Gastroesophageal sphincter (tissue), 4 donors: Measurements from ENCODE around the gene WDR45B. TPM values are rescaled to one million over a fixed set of nuclear protein-coding genes. Genes with fewer than 3 reads are reported as not detected.

Experiments
- ATAC-seq: fragments of 150-250 bp; one replicate; pipeline ENCODE4 v1.9.1; 2016; ENCODE audit warnings: mild to moderate bottlenecking, moderate library complexity
- H3K27ac ChIP-seq, 4 donors: fragments of 200-600 bp; sonication (generic) in 3 of 4; 1 replicate in 3 of 4; 2 replicates in 1 of 4; pipeline ENCODE4 v1.5.1; 2016 to 2019
- H3K27me3 ChIP-seq: fragments of 200-600 bp; sonication (generic); one replicate; pipeline ENCODE4 v1.5.1; 2019
- H3K36me3 ChIP-seq, 2 donors: fragments of 200-600 bp; sonication (generic); one replicate each; pipeline ENCODE4 v1.5.1; 2019; ENCODE audit warnings: control low read depth in 1 of 2
- H3K4me1 ChIP-seq, 3 donors: fragments of 200-600 bp; sonication (generic); 1 replicate in 2 of 3; 2 replicates in 1 of 3; pipeline ENCODE4 v1.5.1; 2016 to 2019; ENCODE audit warnings: control low read depth in 2 of 3
- H3K4me3 ChIP-seq, 2 donors: fragments of 200-600 bp; sonication (generic); one replicate each; pipeline ENCODE4 v1.5.1; 2019; ENCODE audit warnings: mild to moderate bottlenecking in 1 of 2, moderate library complexity in 1 of 2
- H3K9me3 ChIP-seq, 3 donors: fragments of 200-600 bp; sonication (generic); one replicate each; pipeline ENCODE4 v1.5.1; 2017 to 2019; ENCODE audit warnings: control low read depth in 2 of 3
- EP300 ChIP-seq: sonication (generic); formaldehyde crosslinking; IDR thresholded peaks from one replicate; pipeline ENCODE4 v1.6.1; 2017; ENCODE audit warnings: antibody characterized with exemption, mild to moderate bottlenecking
- POLR2A ChIP-seq, 2 donors: fragments of 450-650 bp; IDR thresholded peaks; one replicate each; pipeline ENCODE4 v1.6.1; 2017; ENCODE audit warnings: antibody characterized with exemption in 2 of 2, mild to moderate bottlenecking in 2 of 2, moderate library complexity in 1 of 2
- POLR2AphosphoS5 ChIP-seq: sonication (generic); formaldehyde crosslinking; IDR thresholded peaks from one replicate; pipeline ENCODE4 v1.6.1; 2017; ENCODE audit warnings: antibody characterized with exemption
- WGBS, 2 donors: methylation state at CpG; one replicate each; pipeline ENCODE4 v1.1.5; 2018; ENCODE audit warnings: low coverage in 1 of 2; 5-methylcytosine and 5-hydroxymethylcytosine counted together
- total RNA-seq, 4 donors: library from RNA; depleted of rRNA; stranded (reverse); fragments of >200 nt; gene quantifications; one replicate each; pipeline ENCODE4 v1.1.0, GENCODE V29; 2016
- TF ChIP-seq, protein P1 (sequence below), 4 experiments: fragments of 200-600 bp in 2 of 4; fragments of 450-650 bp in 2 of 4; sonication (generic) in 1 of 4; IDR thresholded peaks; one replicate each; pipeline ENCODE4 v1.5.1; 2017 to 2019; ENCODE audit warnings: antibody characterized with exemption in 4 of 4, mild to moderate bottlenecking in 2 of 4, moderate library complexity in 2 of 4

The WDR45B gene
- total RNA-seq, 4 donors from 2014 or later, result 70.8 to 77.4 (median 76.4) TPM

DNA sequence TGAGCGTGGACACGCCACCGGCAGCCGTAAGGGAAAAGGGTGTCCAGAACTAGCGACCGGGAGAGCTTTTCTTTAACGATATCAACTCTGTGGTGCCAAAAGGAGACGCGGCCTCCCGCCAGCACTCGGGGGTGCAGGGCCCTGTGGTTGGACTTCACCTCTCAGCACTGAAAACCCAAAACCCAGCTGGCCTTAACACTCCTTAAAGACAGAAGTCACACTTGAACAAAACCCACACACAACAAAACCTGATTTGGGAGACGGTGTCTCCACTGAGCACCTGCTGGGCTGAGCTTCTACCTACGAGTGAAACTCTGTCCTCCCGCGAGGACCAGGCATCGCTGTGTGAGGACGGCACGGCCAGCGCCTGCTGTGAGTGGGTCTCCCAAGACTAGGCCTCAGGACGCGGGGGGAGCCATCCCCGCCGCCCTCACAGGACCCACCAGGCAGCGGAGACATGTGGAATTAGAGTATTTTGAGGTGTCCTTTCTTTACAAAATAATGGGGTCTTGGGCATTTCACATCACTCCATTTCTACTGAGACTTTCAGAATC, 46.7 kb downstream of the WDR45B start:
- TF ChIP-seq POLR2A (IDR thresholded peaks at IDR 0.05), result no peak
- TF ChIP-seq EP300, result no peak
- TF ChIP-seq POLR2AphosphoS5, result no peak
- TF ChIP-seq, protein P1, sequence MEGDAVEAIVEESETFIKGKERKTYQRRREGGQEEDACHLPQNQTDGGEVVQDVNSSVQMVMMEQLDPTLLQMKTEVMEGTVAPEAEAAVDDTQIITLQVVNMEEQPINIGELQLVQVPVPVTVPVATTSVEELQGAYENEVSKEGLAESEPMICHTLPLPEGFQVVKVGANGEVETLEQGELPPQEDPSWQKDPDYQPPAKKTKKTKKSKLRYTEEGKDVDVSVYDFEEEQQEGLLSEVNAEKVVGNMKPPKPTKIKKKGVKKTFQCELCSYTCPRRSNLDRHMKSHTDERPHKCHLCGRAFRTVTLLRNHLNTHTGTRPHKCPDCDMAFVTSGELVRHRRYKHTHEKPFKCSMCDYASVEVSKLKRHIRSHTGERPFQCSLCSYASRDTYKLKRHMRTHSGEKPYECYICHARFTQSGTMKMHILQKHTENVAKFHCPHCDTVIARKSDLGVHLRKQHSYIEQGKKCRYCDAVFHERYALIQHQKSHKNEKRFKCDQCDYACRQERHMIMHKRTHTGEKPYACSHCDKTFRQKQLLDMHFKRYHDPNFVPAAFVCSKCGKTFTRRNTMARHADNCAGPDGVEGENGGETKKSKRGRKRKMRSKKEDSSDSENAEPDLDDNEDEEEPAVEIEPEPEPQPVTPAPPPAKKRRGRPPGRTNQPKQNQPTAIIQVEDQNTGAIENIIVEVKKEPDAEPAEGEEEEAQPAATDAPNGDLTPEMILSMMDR (IDR thresholded peaks at IDR 0.05), result no peak
- Histone ChIP-seq H3K4me1 (peaks cover 0 to 20% (median 0%) of the 10 kb centered on the region in 3 donors), H3K27me3 (no peaks in the 10 kb centered on the region), H3K9me3 (no peaks in the 10 kb centered on the region), H3K36me3 (peaks cover 0 to 99% of the 10 kb centered on the region in 2 donors), H3K4me3 (no peak overlapping the region), H3K27ac (no peak overlapping the region)
- WGBS, 2 donors, result 96% methylated on average over 4 of the region's 24 CpGs; no CpG with 5 or more reads in 1 of the 2 donors
- no peak for ATAC-seq

DNA sequence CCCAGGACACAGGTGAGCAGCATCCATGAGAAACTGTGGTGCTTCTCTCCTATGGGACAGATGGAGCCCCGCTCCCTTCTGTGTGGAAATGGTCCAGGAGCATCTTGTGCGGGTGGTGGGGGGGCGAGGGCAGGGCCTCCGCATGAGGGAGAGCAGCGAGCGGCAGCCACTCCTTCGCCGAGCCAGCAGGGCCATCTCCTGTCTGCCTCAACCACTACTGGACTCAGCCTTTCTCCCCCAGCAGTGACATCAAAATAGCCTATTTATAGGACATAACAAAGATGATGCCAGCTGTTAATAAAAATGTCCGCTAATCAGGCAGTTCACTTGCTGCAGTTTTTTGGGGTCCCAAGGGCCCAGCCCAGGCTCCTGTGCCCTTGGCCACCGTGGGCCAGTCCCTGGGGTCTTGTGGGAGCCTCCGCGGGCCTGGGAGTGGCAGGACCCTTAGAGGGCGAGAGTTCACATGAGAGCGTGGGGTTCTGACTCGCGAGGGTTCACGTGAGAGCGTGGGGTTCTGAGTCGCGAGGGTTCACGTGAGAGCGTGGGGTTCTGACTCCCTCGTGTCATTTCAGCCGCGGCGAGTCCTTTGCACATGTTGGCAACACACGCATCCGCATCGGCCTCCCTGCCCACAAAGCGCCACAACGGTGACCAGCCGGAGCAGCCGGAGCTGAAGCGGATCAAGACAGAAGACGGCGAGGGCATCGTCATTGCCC, 47.4 kb downstream of the WDR45B start:
- TF ChIP-seq, protein P1 (IDR thresholded peaks at IDR 0.05), result no peak
- TF ChIP-seq EP300, result no peak
- no peak for TF ChIP-seq POLR2AphosphoS5
- TF ChIP-seq POLR2A (IDR thresholded peaks at IDR 0.05), result no peak
- Histone ChIP-seq H3K4me3 (no peak overlapping the region), H3K36me3 (peaks cover 0 to 99% of the 10 kb centered on the region in 2 donors), H3K27ac (no peak overlapping the region), H3K4me1 (peaks cover 0 to 20% (median 0%) of the 10 kb centered on the region in 3 donors), H3K27me3 (no peaks in the 10 kb centered on the region), H3K9me3 (no peaks in the 10 kb centered on the region)
- no CpG with 5 or more reads among the region's 37 CpGs for WGBS, 2 donors
- no peak for ATAC-seq

DNA sequence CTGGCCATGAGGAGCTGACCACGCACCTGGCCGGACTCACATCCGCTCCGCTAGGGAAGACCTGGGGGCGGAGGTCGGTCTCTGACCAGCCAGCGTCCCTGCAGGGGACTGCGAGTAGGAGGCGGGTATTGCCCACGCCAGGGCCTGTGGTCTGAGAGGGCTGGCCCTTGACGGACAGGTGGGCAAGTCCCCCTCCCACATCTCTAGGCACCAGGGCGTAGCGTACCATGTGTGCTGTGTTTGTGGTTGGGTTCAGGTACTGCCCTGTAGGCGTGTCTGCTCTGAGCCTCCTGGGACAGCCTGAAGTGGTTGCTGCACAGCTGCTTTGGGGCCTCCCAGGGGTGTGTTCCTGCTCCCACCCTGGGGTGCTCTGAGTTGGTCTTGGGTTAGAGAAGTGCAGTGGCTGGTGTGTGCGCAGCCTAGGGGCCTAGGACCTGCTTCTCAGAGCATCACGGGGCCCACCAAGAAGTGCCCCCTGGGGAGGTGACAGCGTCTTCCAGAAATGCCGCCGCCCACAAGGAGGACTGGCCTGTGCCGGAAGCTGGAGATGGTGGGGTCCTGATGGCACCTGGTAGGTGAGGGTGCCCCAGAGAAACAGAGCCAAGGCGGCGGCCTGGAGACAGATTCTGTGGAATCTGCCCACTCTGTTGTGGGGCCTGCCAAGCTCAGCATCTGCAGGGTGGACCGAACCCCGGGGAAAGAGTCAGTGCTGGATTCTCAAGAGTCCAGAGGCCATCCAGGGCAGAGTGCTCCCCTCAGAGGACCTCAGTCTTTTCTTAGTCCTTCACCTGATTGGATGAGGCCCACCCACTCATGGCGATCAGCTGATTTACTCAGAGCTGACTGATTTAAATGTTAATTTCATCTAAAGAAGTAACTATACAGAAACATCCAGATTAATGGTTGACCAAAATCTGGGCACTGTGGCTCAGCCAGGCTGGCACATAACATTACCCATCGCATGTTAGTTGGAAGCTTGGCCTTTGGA, 48.3 kb downstream of the WDR45B start:
- Histone ChIP-seq H3K4me3 (no peak overlapping the region), H3K27me3 (no peaks in the 10 kb centered on the region), H3K4me1 (peaks cover 0 to 26% (median 0%) of the 10 kb centered on the region in 3 donors), H3K36me3 (peaks cover 0 to 98% of the 10 kb centered on the region in 2 donors), H3K27ac (no peak overlapping the region), H3K9me3 (no peaks in the 10 kb centered on the region)
- 73 to 90% methylated on average over 3 of the region's 26 CpGs for WGBS, 2 donors
- no peak for ATAC-seq
- TF ChIP-seq POLR2AphosphoS5 (no peak), POLR2A (IDR thresholded peaks at IDR 0.05) (no peak), EP300 (no peak)
- TF ChIP-seq, protein P1 (IDR thresholded peaks at IDR 0.05), result no peak

DNA sequence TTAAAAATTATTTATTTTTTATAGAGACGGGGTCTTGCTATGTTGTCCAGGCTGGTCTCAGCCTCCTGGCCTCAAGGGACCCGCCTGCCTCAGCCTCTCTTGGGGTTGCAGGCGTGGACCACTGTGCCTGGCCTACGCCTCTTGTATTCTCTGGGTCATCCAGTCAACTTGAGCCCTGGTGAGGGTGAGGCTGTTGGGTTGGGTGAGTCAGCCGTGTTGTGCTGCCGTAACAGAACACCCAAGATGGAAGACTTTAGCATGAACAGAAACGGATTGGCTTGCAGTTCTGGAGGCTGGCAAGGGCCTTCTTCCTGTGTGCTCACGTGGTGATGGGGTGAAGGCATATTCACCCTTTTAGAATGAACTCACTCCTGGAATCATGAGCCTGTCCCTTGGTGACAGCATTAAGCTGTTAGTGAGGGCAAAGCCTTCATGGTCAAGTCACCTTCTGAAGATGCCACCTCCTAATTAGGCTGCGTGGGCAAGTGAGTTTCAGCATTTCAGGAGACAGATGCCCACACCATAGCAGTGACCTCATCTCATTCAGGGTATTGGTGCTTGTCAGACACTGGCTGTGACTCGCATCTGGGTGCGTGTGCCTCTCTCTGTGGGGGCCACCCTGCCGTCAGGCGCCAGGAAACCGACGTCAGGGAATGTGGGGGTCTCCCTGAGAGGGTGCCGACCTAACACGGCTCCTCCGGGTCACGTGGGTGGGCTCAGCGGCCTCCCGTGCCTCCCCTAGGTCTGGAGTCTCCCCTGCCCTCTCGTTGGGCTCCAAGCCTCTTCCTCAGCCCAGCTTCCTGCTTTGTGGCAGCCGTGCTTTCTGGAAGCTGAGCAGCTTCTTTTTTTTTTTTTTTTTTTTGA, 49.8 kb downstream of the WDR45B start:
- Histone ChIP-seq H3K27ac (no peak overlapping the region), H3K4me1 (peaks cover 0 to 31% (median 12%) of the 10 kb centered on the region in 3 donors), H3K9me3 (no peaks in the 10 kb centered on the region), H3K36me3 (peaks cover 0 to 89% of the 10 kb centered on the region in 2 donors), H3K4me3 (no peak overlapping the region), H3K27me3 (no peaks in the 10 kb centered on the region)
- 63 to 81% methylated on average over 4 to 12 of the region's 23 CpGs for WGBS, 2 donors
- no peak for ATAC-seq
- TF ChIP-seq EP300 (no peak), POLR2A (IDR thresholded peaks at IDR 0.05) (no peak)
- TF ChIP-seq, protein P1 (IDR thresholded peaks at IDR 0.05), result no peak
